ENCODE data around the gene RETSAT.

- TF ChIP-seq CTCF (IDR thresholded peaks at IDR 0.05; ENCODE audit: insufficient read depth, low read length, poor library complexity, severe bottlenecking) (no peak), EZH2phosphoT487 (conservative IDR thresholded peaks at IDR 0.05; ENCODE audit: low read length) (no peak)
These were observed 23.3 kb downstream of the RETSAT start for GRCh38 chr2:85330839-85331636.

Data from SU-DHL-6 (cell line).